ENCODE data around the gene DOK7. TPM values are rescaled to one million over a fixed set of nuclear protein-coding genes. Genes with fewer than 3 reads are reported as not detected.

Gene DOK7
- total and polyA plus RNA-seq, 2 of the 4 experiments (the other 2 are of a cell fraction), result not detected

DNA sequence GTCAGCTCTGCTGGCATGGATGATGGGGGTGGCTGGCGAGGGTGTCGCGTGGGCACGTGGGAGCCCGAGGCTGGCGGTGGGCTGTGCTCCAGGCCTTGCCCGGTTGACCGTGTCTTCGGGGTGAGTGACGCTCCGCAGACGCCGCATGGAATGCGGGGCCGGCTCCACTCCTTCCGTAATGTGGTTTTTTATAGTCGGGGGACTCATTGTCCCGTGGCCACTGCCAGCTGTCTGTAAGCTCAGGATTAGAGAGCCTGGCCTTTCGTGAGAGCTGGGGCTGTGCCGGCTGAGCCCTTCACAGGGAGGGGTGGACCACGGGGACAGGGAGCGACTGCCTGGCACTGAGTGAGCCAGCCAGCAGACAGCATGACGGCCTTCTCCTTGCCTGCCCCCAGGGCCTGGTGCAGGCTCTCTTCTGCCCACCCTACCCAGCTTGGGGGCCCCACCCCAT is 20.4 kb downstream of the DOK7 start:
- H3K14ac ChIP-seq (replicated peaks; ENCODE audit: low read depth, low read length), result no peak overlapping the region
- H3K9ac ChIP-seq (ENCODE audit: low read depth, low read length), result no peak overlapping the region
- no peak overlapping the region for H2BK20ac ChIP-seq (ENCODE audit: low read depth, low read length)
- peaks cover 57% of the 10 kb centered on the region for H3K27me3 ChIP-seq (ENCODE audit: control insufficient read depth, insufficient read depth, low read length)
- no peak overlapping the region for H2BK15ac ChIP-seq (ENCODE audit: low read depth, low read length)
- H4K91ac ChIP-seq (ENCODE audit: insufficient read depth, low read depth, low read length), result no peak overlapping the region
- no peak overlapping the region for H2AK9ac ChIP-seq (replicated peaks; ENCODE audit: low read depth, low read length, poor library complexity)
- WGBS, 2 experiments (ENCODE audit: extremely low coverage in 2 of 2, insufficient read length in 1 of 2), result 33% methylated on average over 3 of the region's 23 CpGs; no CpG with 5 or more reads in 1 of the 2 experiments
- H4K8ac ChIP-seq (ENCODE audit: low read depth in 2 of 2, low read length in 2 of 2), result no peak overlapping the region
- H3K18ac ChIP-seq (ENCODE audit: low read depth, low read length), result no peak overlapping the region
- H3K23ac ChIP-seq (ENCODE audit: low read depth, low read length), result no peak overlapping the region
- CTCF ChIA-PET, result no interaction called here
- H2BK120ac ChIP-seq (ENCODE audit: low read depth, low read length), result no peak overlapping the region
- H3K4me1 ChIP-seq (ENCODE audit: control insufficient read depth, insufficient read depth, low read length), result no peaks in the 10 kb centered on the region
- ATAC-seq (ENCODE audit: low read depth) (no peak), DNase-seq (no peak)
- no peak overlapping the region for H2AK5ac ChIP-seq (ENCODE audit: low read depth, low read length)
- POLR2A ChIA-PET (ENCODE audit: unreplicated experiment), result no interaction called here
- no peak overlapping the region for H2AFZ ChIP-seq (replicated peaks; ENCODE audit: low read length, poor library complexity)
- no peak for TF ChIP-seq CHD1 (IDR thresholded peaks at IDR 0.05; ENCODE audit: low read depth, low read length)
- TF ChIP-seq, protein P1, sequence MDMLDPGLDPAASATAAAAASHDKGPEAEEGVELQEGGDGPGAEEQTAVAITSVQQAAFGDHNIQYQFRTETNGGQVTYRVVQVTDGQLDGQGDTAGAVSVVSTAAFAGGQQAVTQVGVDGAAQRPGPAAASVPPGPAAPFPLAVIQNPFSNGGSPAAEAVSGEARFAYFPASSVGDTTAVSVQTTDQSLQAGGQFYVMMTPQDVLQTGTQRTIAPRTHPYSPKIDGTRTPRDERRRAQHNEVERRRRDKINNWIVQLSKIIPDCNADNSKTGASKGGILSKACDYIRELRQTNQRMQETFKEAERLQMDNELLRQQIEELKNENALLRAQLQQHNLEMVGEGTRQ (IDR thresholded peaks at IDR 0.05; ENCODE audit: low read depth, low read length), result no peak
- TF ChIP-seq MXI1 (IDR thresholded peaks at IDR 0.05; ENCODE audit: borderline replicate concordance, low read depth, low read length), result no peak
- no peak for TF ChIP-seq RAD21 (IDR thresholded peaks at IDR 0.05; ENCODE audit: low read length)
- no peak for TF ChIP-seq RCOR1 (IDR thresholded peaks at IDR 0.05; ENCODE audit: insufficient replicate concordance, low read length)
- TF ChIP-seq BHLHE40 (IDR thresholded peaks at IDR 0.05; ENCODE audit: low read depth, low read length), result no peak
- TF ChIP-seq, protein P2, sequence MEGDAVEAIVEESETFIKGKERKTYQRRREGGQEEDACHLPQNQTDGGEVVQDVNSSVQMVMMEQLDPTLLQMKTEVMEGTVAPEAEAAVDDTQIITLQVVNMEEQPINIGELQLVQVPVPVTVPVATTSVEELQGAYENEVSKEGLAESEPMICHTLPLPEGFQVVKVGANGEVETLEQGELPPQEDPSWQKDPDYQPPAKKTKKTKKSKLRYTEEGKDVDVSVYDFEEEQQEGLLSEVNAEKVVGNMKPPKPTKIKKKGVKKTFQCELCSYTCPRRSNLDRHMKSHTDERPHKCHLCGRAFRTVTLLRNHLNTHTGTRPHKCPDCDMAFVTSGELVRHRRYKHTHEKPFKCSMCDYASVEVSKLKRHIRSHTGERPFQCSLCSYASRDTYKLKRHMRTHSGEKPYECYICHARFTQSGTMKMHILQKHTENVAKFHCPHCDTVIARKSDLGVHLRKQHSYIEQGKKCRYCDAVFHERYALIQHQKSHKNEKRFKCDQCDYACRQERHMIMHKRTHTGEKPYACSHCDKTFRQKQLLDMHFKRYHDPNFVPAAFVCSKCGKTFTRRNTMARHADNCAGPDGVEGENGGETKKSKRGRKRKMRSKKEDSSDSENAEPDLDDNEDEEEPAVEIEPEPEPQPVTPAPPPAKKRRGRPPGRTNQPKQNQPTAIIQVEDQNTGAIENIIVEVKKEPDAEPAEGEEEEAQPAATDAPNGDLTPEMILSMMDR (conservative IDR thresholded peaks at IDR 0.05; ENCODE audit: low read depth, low read length), result no peak
- TF ChIP-seq NFE2L2 (IDR thresholded peaks at IDR 0.05; ENCODE audit: low read depth, low read length), result no peak
- no peak for TF ChIP-seq POLR2A (IDR thresholded peaks at IDR 0.05; ENCODE audit: low read depth, low read length)
- TF ChIP-seq MAZ (IDR thresholded peaks at IDR 0.05; ENCODE audit: borderline replicate concordance, low read depth, low read length), result no peak
- no peak for TF ChIP-seq FOS (IDR thresholded peaks at IDR 0.05; ENCODE audit: low read depth, low read length)
- no peak for TF ChIP-seq RFX5 (IDR thresholded peaks at IDR 0.05; ENCODE audit: low read depth, low read length)
- no peak for TF ChIP-seq CEBPB (IDR thresholded peaks at IDR 0.05; ENCODE audit: low read depth, low read length)
- dilution Hi-C loops (cut with HindIII; ENCODE audit: low sequenced_read_pairs, unreplicated experiment) (no loop called here), intact Hi-C loops (cut with micrococcal nuclease) (loop anchor here (5.0 kb wide), 2 partner anchors 291 to 376 kb away; no protein-coding TSS in a partner anchor), in situ Hi-C loops (cut with MboI; ENCODE audit: low sequenced_read_pairs) (no loop called here)
- H3K79me1 ChIP-seq (ENCODE audit: low read depth in 1 of 2, low read length in 2 of 2), result no peaks in the 10 kb centered on the region
- no peak overlapping the region for H2BK5ac ChIP-seq (ENCODE audit: low read depth, low read length, poor library complexity, severe bottlenecking)
- H3K4me2 ChIP-seq (ENCODE audit: low read depth, low read length), result no peak overlapping the region
- no peak overlapping the region for H3K56ac ChIP-seq (ENCODE audit: extremely low read depth, insufficient read depth, low read length)
- BruUV-seq (replicated peaks), result no TSS peak
- no peak overlapping the region for H3K4me3 ChIP-seq (ENCODE audit: insufficient read depth, low read depth, low read length)
- no peak overlapping the region for H3K4ac ChIP-seq (ENCODE audit: low read depth, low read length)
- H3K36me3 ChIP-seq (ENCODE audit: control insufficient read depth, insufficient read depth, low read length), result no peaks in the 10 kb centered on the region
- no peaks in the 10 kb centered on the region for H4K20me1 ChIP-seq (ENCODE audit: insufficient read depth, low read length)
- no peaks in the 10 kb centered on the region for H3K9me1 ChIP-seq (ENCODE audit: insufficient read depth, low read length)
- H3K27ac ChIP-seq (ENCODE audit: insufficient read depth, low read length), result no peak overlapping the region
- no peaks in the 10 kb centered on the region for H3K9me3 ChIP-seq (ENCODE audit: control insufficient read depth, insufficient read depth, low read length)
- H4K5ac ChIP-seq (ENCODE audit: low read depth, low read length), result no peak overlapping the region
